ENCODE measurements around the gene GPHN. TPM values are rescaled to one million over a fixed set of nuclear protein-coding genes. Genes with fewer than 3 reads are reported as not detected.

The GPHN gene
- polyA plus RNA-seq, 1 of the 3 experiments (the other 2 are of a cell fraction) = 6.9 TPM

- Histone ChIP-seq H3K27ac (ENCODE audit: low read depth in 2 of 2, low read length in 1 of 2) (no peak overlapping the region), H3K9ac (no peak overlapping the region), H3K9me2 (no peaks in the 10 kb centered on the region; the same call in 1 of the 2 replicates), H2AFZ (ENCODE audit: low read depth) (no peak overlapping the region), H3K4me3 (ENCODE audit: low read depth in 2 of 2, low read length in 1 of 2) (no peak overlapping the region), H3K36me3 (replicated peaks in 1 of 2; ENCODE audit: control insufficient read depth in 1 of 2, insufficient read depth in 2 of 2, low read length in 1 of 2) (no peaks in the 10 kb centered on the region), H3F3A (replicated peaks; ENCODE audit: insufficient read depth) (no peaks in the 10 kb centered on the region), H3K4me1 (ENCODE audit: control insufficient read depth in 1 of 2, insufficient read depth in 2 of 2, low read depth in 1 of 2, low read length in 1 of 2) (no peaks in the 10 kb centered on the region), H3K9me3 (no peaks in the 10 kb centered on the region), H3K27me3 (ENCODE audit: insufficient read depth) (no peaks in the 10 kb centered on the region), H3K4me2 (no peak overlapping the region), H3K79me2 (ENCODE audit: insufficient read depth) (no peaks in the 10 kb centered on the region), H4K20me1 (ENCODE audit: insufficient read depth) (no peaks in the 10 kb centered on the region)
- WGBS (ENCODE audit: low lambda C conversion rate) = 93% methylated on average over 1 of the region's 1 CpG
- TF ChIP-seq TEAD4 (IDR thresholded peaks at IDR 0.05; ENCODE audit: borderline replicate concordance, insufficient read depth) (no peak), JUND (IDR thresholded peaks at IDR 0.05) (no peak), NRF1 (IDR thresholded peaks at IDR 0.05; ENCODE audit: low read depth, low read length) (no peak), EP300 (IDR thresholded peaks at IDR 0.05; ENCODE audit: borderline replicate concordance in 1 of 2, low read depth in 1 of 2, low read length in 1 of 2) (no peak), GATA2 (CRISPR knock-in tag; IDR thresholded peaks at IDR 0.05) (no peak), FOXJ3 (CRISPR knock-in tag; IDR thresholded peaks at IDR 0.05) (no peak), TAF1 (IDR thresholded peaks at IDR 0.05; ENCODE audit: borderline replicate concordance, low read depth, low read length) (no peak), TCF12 (IDR thresholded peaks at IDR 0.05) (no peak), RAD21 (IDR thresholded peaks at IDR 0.05; ENCODE audit: low read length) (no peak), POLR2AphosphoS5 (IDR thresholded peaks at IDR 0.05; ENCODE audit: low read depth, low read length) (no peak), FOXM1 (IDR thresholded peaks at IDR 0.05; ENCODE audit: low read depth) (no peak), USF1 (IDR thresholded peaks at IDR 0.05; ENCODE audit: borderline replicate concordance, low read depth) (no peak)
- TF ChIP-seq, protein P1, sequence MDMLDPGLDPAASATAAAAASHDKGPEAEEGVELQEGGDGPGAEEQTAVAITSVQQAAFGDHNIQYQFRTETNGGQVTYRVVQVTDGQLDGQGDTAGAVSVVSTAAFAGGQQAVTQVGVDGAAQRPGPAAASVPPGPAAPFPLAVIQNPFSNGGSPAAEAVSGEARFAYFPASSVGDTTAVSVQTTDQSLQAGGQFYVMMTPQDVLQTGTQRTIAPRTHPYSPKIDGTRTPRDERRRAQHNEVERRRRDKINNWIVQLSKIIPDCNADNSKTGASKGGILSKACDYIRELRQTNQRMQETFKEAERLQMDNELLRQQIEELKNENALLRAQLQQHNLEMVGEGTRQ (IDR thresholded peaks at IDR 0.05; ENCODE audit: borderline replicate concordance, low read depth, low read length) = no peak
- TF ChIP-seq, protein P2, sequence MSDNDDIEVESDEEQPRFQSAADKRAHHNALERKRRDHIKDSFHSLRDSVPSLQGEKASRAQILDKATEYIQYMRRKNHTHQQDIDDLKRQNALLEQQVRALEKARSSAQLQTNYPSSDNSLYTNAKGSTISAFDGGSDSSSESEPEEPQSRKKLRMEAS (IDR thresholded peaks at IDR 0.05; ENCODE audit: low read depth) = no peak
- TF ChIP-seq, protein P3, sequence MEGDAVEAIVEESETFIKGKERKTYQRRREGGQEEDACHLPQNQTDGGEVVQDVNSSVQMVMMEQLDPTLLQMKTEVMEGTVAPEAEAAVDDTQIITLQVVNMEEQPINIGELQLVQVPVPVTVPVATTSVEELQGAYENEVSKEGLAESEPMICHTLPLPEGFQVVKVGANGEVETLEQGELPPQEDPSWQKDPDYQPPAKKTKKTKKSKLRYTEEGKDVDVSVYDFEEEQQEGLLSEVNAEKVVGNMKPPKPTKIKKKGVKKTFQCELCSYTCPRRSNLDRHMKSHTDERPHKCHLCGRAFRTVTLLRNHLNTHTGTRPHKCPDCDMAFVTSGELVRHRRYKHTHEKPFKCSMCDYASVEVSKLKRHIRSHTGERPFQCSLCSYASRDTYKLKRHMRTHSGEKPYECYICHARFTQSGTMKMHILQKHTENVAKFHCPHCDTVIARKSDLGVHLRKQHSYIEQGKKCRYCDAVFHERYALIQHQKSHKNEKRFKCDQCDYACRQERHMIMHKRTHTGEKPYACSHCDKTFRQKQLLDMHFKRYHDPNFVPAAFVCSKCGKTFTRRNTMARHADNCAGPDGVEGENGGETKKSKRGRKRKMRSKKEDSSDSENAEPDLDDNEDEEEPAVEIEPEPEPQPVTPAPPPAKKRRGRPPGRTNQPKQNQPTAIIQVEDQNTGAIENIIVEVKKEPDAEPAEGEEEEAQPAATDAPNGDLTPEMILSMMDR (IDR thresholded peaks at IDR 0.05) = no peak
- TF ChIP-seq, protein P4, sequence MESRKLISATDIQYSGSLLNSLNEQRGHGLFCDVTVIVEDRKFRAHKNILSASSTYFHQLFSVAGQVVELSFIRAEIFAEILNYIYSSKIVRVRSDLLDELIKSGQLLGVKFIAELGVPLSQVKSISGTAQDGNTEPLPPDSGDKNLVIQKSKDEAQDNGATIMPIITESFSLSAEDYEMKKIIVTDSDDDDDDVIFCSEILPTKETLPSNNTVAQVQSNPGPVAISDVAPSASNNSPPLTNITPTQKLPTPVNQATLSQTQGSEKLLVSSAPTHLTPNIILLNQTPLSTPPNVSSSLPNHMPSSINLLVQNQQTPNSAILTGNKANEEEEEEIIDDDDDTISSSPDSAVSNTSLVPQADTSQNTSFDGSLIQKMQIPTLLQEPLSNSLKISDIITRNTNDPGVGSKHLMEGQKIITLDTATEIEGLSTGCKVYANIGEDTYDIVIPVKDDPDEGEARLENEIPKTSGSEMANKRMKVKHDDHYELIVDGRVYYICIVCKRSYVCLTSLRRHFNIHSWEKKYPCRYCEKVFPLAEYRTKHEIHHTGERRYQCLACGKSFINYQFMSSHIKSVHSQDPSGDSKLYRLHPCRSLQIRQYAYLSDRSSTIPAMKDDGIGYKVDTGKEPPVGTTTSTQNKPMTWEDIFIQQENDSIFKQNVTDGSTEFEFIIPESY (IDR thresholded peaks at IDR 0.05; ENCODE audit: borderline replicate concordance, low read depth) = no peak
- CTCF ChIA-PET = interaction anchor here (1.3 to 2.1 kb wide), 2 partner anchors 16 to 24 kb away, joined by 3 to 4 read pairs; no protein-coding TSS in a partner anchor
- no peak for DNase-seq
- POLR2A ChIA-PET = no interaction called here
These were observed 274.9 kb downstream of the GPHN start for GRCh38 chr14:66782853-66783252.

Data from SK-N-SH (cell line).